Parathyroid adenoma (tissue), 2 donors: Measurements from ENCODE around the gene KCNH1.

ENCODE experiments used
- H2AFZ ChIP-seq: fragments of 300-600 bp; sonication (generic); one replicate; pipeline ENCODE4 v1.7.0; 2017; ENCODE audit warnings: antibody characterized with exemption, mild to moderate bottlenecking
- H3K27ac ChIP-seq: fragments of 300-600 bp; sonication (generic); one replicate; pipeline ENCODE4 v1.7.0; 2017
- H3K27me3 ChIP-seq: fragments of 300-600 bp; sonication (generic); one replicate; pipeline ENCODE4 v1.7.0; 2017; ENCODE audit warnings: low read length; ENCODE audit not compliant: control insufficient read depth, insufficient read depth
- H3K36me3 ChIP-seq: fragments of 300-600 bp; sonication (generic); one replicate; pipeline ENCODE4 v1.7.0; 2017; ENCODE audit warnings: low read length; ENCODE audit not compliant: control insufficient read depth, insufficient read depth
- H3K4me1 ChIP-seq: fragments of 300-600 bp; sonication (generic); one replicate; pipeline ENCODE4 v1.7.0; 2017; ENCODE audit warnings: control low read depth
- H3K4me2 ChIP-seq: fragments of 300-600 bp; sonication (generic); one replicate; pipeline ENCODE4 v1.7.0; 2017; ENCODE audit warnings: low read length
- H3K4me3 ChIP-seq: fragments of 300-600 bp; sonication (generic); one replicate; pipeline ENCODE4 v1.7.0; 2017; ENCODE audit warnings: low read depth, low read length
- H3K79me2 ChIP-seq: fragments of 300-600 bp; sonication (generic); one replicate; pipeline ENCODE4 v1.7.0; 2017; ENCODE audit warnings: control low read depth
- H3K9ac ChIP-seq: fragments of 300-600 bp; sonication (generic); one replicate; pipeline ENCODE4 v1.7.0; 2017; ENCODE audit warnings: mild to moderate bottlenecking
- H3K9me3 ChIP-seq: fragments of 300-600 bp; sonication (generic); one replicate; pipeline ENCODE4 v1.7.0; 2017; ENCODE audit warnings: low read length; ENCODE audit not compliant: control insufficient read depth
- TF ChIP-seq, protein P1 (sequence below): fragments of 300-600 bp; sonication (generic); IDR thresholded peaks from one replicate; pipeline ENCODE4 v1.7.0; 2017; ENCODE audit warnings: antibody characterized with exemption, mild to moderate bottlenecking
- donor health status: primary hyperparathyroidism.

Gene KCNH1

DNA sequence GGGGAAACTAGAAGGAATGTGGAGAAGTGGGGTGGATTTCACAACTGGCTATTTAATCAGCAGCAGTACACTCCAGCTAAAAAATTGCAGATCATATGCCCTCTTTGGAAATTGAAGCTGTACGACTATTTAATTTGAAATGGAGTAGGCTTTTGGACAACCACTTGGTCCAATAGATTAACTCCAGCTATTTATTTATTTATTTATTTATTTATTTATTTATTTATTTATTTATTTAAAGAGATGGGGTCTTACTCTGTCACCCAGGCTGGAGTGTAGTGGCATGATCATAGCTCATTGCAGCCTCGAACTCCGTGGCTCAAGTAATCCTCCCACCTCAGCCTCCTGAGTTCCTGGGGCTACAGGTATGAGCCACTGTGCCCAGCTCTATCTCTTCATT is 312.3 kb downstream of the KCNH1 start:
- no peak overlapping the region for H3K4me2 ChIP-seq
- H3K9me3 ChIP-seq: no peaks in the 10 kb centered on the region
- no peaks in the 10 kb centered on the region for H3K27me3 ChIP-seq
- H3K9ac ChIP-seq: no peak overlapping the region
- H2AFZ ChIP-seq: no peak overlapping the region
- no peak overlapping the region for H3K4me3 ChIP-seq
- TF ChIP-seq, protein P1, sequence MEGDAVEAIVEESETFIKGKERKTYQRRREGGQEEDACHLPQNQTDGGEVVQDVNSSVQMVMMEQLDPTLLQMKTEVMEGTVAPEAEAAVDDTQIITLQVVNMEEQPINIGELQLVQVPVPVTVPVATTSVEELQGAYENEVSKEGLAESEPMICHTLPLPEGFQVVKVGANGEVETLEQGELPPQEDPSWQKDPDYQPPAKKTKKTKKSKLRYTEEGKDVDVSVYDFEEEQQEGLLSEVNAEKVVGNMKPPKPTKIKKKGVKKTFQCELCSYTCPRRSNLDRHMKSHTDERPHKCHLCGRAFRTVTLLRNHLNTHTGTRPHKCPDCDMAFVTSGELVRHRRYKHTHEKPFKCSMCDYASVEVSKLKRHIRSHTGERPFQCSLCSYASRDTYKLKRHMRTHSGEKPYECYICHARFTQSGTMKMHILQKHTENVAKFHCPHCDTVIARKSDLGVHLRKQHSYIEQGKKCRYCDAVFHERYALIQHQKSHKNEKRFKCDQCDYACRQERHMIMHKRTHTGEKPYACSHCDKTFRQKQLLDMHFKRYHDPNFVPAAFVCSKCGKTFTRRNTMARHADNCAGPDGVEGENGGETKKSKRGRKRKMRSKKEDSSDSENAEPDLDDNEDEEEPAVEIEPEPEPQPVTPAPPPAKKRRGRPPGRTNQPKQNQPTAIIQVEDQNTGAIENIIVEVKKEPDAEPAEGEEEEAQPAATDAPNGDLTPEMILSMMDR: no peak
- H3K36me3 ChIP-seq: no peaks in the 10 kb centered on the region
- no peaks in the 10 kb centered on the region for H3K4me1 ChIP-seq
- no peak overlapping the region for H3K27ac ChIP-seq
- no peaks in the 10 kb centered on the region for H3K79me2 ChIP-seq

DNA sequence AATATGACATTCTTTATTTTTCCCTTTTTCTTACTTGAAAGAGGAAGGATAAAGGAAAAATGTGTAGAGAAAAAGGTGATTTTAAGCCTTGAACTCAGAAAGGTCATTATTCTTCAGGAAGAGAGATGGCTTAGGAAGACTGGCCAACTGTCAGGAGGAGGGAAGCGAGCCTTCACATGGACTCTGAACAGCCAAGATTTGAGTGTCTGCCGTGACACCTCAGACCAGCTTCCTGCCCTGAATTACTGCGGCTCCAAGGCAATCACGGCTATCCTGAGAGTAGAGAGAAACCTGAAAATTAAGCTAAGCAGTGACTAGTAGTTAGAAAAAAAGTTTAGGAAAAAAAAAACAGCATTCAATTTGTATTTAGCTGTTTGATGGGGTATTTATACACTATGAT is 314.7 kb downstream of the KCNH1 start:
- Histone ChIP-seq H2AFZ (no peak overlapping the region), H3K9me3 (no peaks in the 10 kb centered on the region), H3K9ac (no peak overlapping the region), H3K36me3 (no peaks in the 10 kb centered on the region), H3K4me2 (no peak overlapping the region), H3K79me2 (no peaks in the 10 kb centered on the region), H3K4me1 (no peaks in the 10 kb centered on the region), H3K27me3 (no peaks in the 10 kb centered on the region), H3K27ac (no peak overlapping the region), H3K4me3 (no peak overlapping the region)
- TF ChIP-seq, protein P1: no peak

DNA sequence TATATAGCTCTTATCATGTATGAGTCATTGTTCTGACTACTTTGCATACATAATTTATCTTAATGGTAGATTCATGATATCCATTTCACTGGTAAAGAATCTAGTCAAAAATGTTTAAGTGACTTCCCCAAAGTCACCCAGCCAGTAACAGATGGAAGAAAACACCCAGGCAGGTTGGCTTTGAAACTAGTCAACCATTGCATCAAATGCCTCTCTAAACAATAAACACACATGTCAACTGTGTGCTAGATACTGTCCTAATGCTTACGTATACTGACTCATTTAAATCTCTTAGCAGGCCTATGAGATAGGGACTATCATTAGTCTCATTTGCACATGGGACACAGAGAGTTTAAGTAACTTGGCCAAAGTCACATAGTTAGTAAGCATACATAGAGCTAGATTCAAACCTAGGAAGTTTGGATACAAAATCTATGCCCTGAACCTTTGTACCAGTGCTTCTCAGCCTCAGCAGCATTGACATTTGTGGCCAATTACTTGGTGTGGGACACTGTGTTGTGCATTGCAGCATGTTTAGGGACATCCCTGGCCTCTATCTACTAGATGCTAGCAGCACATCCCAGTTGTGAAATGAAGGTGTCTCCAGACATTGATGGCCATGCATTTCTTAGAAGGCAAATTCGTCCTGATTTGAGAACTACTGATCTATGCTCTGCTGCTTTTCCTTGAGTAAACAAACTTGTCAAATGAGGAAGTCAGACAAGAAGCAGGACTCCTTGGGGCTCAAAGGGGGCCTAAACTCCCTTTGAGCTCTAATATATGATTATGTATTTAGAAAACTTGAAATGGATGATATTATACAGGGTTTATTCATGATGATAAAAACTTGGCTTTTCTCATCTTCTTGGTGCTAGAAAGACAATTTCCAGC is 316.3 kb downstream of the KCNH1 start:
- TF ChIP-seq, protein P1: no peak
- H3K4me2 ChIP-seq: no peak overlapping the region
- H3K27me3 ChIP-seq: no peaks in the 10 kb centered on the region
- H3K4me1 ChIP-seq: no peaks in the 10 kb centered on the region
- no peak overlapping the region for H2AFZ ChIP-seq
- no peak overlapping the region for H3K9ac ChIP-seq
- no peaks in the 10 kb centered on the region for H3K36me3 ChIP-seq
- no peak overlapping the region for H3K4me3 ChIP-seq
- H3K9me3 ChIP-seq: no peaks in the 10 kb centered on the region
- no peaks in the 10 kb centered on the region for H3K79me2 ChIP-seq
- H3K27ac ChIP-seq: no peak overlapping the region

DNA sequence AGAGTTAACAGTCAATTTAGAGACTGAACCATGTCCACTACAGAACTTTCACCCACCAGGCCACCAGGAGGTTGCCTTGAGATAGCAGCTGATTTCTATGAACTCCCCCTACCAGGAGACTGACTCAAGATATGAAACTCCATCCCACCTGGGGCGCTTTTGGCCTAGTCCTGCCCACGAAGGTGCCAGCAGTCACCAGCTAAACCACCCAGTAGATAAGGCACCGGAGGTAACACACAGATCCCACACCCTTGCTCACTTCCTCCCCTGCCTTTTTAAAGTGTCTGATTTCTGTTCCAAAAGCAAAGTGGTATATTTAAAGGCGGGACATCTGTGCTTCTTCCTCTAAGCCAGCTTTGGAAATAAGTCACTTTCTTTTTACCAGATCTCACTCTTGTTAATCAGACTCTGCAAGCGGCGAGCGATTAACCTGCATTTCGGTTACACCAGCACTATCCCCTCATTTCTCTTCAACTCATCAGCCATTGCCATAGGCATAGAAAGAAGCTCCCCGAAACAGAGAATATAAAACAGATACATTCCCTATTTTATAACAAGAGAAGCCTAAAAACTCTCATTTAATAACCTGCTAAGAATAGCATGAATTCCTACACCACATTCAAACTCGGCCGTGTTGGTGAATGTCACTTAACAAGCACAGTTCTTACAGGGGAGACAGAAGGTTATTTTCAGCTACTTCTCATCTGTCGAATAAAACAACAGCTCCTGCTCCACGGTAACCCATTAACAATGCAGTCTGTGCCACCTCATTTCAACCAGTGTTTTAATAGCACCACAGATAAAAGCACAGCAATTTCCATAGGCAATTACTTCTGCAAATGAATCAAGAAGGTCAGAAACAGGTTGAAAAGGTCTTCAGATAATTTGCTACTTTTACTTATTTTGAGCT is 318.1 kb downstream of the KCNH1 start:
- no peaks in the 10 kb centered on the region for H3K36me3 ChIP-seq
- H3K4me1 ChIP-seq: no peaks in the 10 kb centered on the region
- H3K9me3 ChIP-seq: no peaks in the 10 kb centered on the region
- H3K4me3 ChIP-seq: no peak overlapping the region
- no peak overlapping the region for H2AFZ ChIP-seq
- no peaks in the 10 kb centered on the region for H3K27me3 ChIP-seq
- H3K79me2 ChIP-seq: no peaks in the 10 kb centered on the region
- no peak overlapping the region for H3K27ac ChIP-seq
- TF ChIP-seq, protein P1: no peak
- H3K9ac ChIP-seq: no peak overlapping the region
- no peak overlapping the region for H3K4me2 ChIP-seq
